Mesendoderm (in vitro differentiated cells): Measurements from ENCODE around the gene DSCAML1.

Experiments used
- DNase-seq: peaks from one replicate; pipeline ENCODE4 v3.0.0; 2013
- H2AK5ac ChIP-seq: 2 replicates; pipeline ENCODE4 v1.6.1; 2013; ENCODE audit warnings: low read length, inconsistent platforms
- H2BK120ac ChIP-seq: 2 replicates; pipeline ENCODE4 v1.6.1; 2013; ENCODE audit warnings: low read depth, mild to moderate bottlenecking, low read length, moderate library complexity, mixed read lengths
- H2BK15ac ChIP-seq: replicated peaks from 2 replicates; pipeline ENCODE4 v1.6.1; 2013; ENCODE audit warnings: low read depth, mild to moderate bottlenecking, moderate library complexity
- H2BK5ac ChIP-seq: 2 replicates; pipeline ENCODE4 v1.6.1; 2013; ENCODE audit warnings: low read length, inconsistent platforms
- H3K18ac ChIP-seq: 2 replicates; pipeline ENCODE4 v1.6.1; 2013; ENCODE audit warnings: mild to moderate bottlenecking, low read length, mixed read lengths
- H3K23ac ChIP-seq: one replicate; pipeline ENCODE4 v1.6.1; 2013; ENCODE audit warnings: low read length
- H3K27ac ChIP-seq: 2 replicates; pipeline ENCODE4 v1.5.1; 2013; ENCODE audit warnings: low read depth, mild to moderate bottlenecking, inconsistent platforms, low read length, moderate library complexity
- H3K27me3 ChIP-seq: 2 replicates; pipeline ENCODE4 v1.6.1; 2013; ENCODE audit warnings: low read length, control low read depth, mild to moderate bottlenecking, inconsistent platforms; ENCODE audit not compliant: insufficient read depth, poor library complexity
- H3K36me3 ChIP-seq: 2 replicates; pipeline ENCODE4 v1.6.1; 2013; ENCODE audit warnings: low read length, inconsistent platforms; ENCODE audit not compliant: control insufficient read depth, insufficient read depth
- H3K4ac ChIP-seq: one replicate; pipeline ENCODE4 v1.6.1; 2013; ENCODE audit warnings: low read depth, mild to moderate bottlenecking, low read length, moderate library complexity
- H3K4me1 ChIP-seq: 2 replicates; pipeline ENCODE4 v1.6.1; 2013; ENCODE audit warnings: low read depth, low read length, inconsistent platforms; ENCODE audit not compliant: control insufficient read depth
- H3K4me2 ChIP-seq: 2 replicates; pipeline ENCODE4 v1.6.1; 2013; ENCODE audit warnings: low read length
- H3K4me3 ChIP-seq: 2 replicates; pipeline ENCODE4 v1.5.1; 2013; ENCODE audit warnings: mild to moderate bottlenecking, low read length
- H3K56ac ChIP-seq: one replicate; pipeline ENCODE4 v1.6.1; 2013; ENCODE audit warnings: low read length
- H3K79me1 ChIP-seq: 2 replicates; pipeline ENCODE4 v1.6.1; 2013; ENCODE audit warnings: low read length, inconsistent platforms
- H3K79me2 ChIP-seq: 2 replicates; pipeline ENCODE4 v1.6.1; 2013; ENCODE audit warnings: mild to moderate bottlenecking, low read length; ENCODE audit not compliant: control insufficient read depth, insufficient read depth
- H3K9ac ChIP-seq: 2 replicates; pipeline ENCODE4 v1.6.1; 2013; ENCODE audit warnings: low read length, inconsistent platforms
- H4K5ac ChIP-seq: one replicate; pipeline ENCODE4 v1.6.1; 2013; ENCODE audit warnings: low read length
- H4K8ac ChIP-seq: one replicate; pipeline ENCODE4 v1.6.1; 2013; ENCODE audit warnings: low read depth, mild to moderate bottlenecking, control low read depth, low read length, moderate library complexity
- WGBS: extraction: QIAGEN DNeasy Blood & Tissue Kit; methylation state at CpG from one replicate; pipeline ENCODE4 v1.1.7; 2013; ENCODE audit warnings: low lambda C conversion rate, missing lambda C conversion rate; ENCODE audit not compliant: insufficient coverage; ENCODE audit errors: extremely low coverage; 5-methylcytosine and 5-hydroxymethylcytosine counted together

DSCAML1 gene

DNA sequence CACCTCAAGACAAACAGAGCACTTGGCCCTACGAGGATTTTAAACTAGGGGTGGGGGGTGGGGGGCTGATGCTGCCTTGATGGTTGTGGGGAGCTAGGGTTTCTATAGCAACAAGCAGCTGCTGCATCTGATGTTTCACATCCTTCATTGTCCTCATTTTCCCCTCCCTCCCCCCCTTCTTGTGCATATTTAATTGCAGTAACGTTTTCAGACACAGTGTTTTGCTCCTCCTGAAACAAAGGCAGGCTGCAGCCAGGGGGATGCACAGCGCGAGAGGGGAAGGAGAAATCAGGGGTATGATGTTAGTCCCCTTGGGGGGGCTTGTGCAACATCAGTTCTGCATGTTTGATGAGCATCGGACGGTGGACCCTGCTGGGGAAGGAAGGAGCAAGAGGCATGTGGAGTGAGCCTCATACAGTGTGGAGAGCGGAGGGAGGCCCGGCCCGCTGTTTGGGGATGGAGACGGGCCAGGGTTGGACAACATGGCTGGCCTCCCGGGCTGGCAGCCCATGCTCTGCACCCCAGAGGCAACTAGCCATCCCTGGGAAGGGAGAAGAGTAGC lies 261.1 kb downstream of the DSCAML1 start:
- Histone ChIP-seq H3K79me2 (no peaks in the 10 kb centered on the region), H3K4ac (no peak overlapping the region), H3K23ac (no peak overlapping the region), H3K18ac (no peak overlapping the region), H3K27ac (no peak overlapping the region), H2BK15ac (no peak overlapping the region), H3K79me1 (no peaks in the 10 kb centered on the region), H3K4me2 (no peak overlapping the region), H3K56ac (no peak overlapping the region), H2BK5ac (no peak overlapping the region), H2BK120ac (no peak overlapping the region), H4K5ac (no peak overlapping the region), H3K4me1 (no peaks in the 10 kb centered on the region), H3K9ac (no peak overlapping the region), H2AK5ac (no peak overlapping the region), H3K36me3 (no peaks in the 10 kb centered on the region), H3K27me3 (no peaks in the 10 kb centered on the region), H4K8ac (no peak overlapping the region), H3K4me3 (no peak overlapping the region)
- WGBS, result no CpG with 5 or more reads among the region's 11 CpGs
- no peak for DNase-seq

- no peak overlapping the region for H3K27ac ChIP-seq
- H3K4me2 ChIP-seq, result no peak overlapping the region
- no peak overlapping the region for H3K18ac ChIP-seq
- H3K4ac ChIP-seq, result no peak overlapping the region
- no peak overlapping the region for H2AK5ac ChIP-seq
- H3K79me1 ChIP-seq, result no peaks in the 10 kb centered on the region
- no peak overlapping the region for H3K23ac ChIP-seq
- H3K79me2 ChIP-seq, result no peaks in the 10 kb centered on the region
- no peak overlapping the region for H4K5ac ChIP-seq
- no peak overlapping the region for H2BK5ac ChIP-seq
- H3K4me1 ChIP-seq, result no peaks in the 10 kb centered on the region
- DNase-seq, result no peak
- no peak overlapping the region for H3K9ac ChIP-seq
- H3K36me3 ChIP-seq, result no peaks in the 10 kb centered on the region
- H4K8ac ChIP-seq, result no peak overlapping the region
- H3K27me3 ChIP-seq, result no peaks in the 10 kb centered on the region
- WGBS, result no CpG with 5 or more reads among the region's 19 CpGs
- H3K4me3 ChIP-seq, result no peak overlapping the region
- no peak overlapping the region for H2BK120ac ChIP-seq
- H2BK15ac ChIP-seq, result no peak overlapping the region
- no peak overlapping the region for H3K56ac ChIP-seq
Observed at GRCh38 chr11:117535201-117535849, 261.7 kb downstream of the DSCAML1 start.

DNA sequence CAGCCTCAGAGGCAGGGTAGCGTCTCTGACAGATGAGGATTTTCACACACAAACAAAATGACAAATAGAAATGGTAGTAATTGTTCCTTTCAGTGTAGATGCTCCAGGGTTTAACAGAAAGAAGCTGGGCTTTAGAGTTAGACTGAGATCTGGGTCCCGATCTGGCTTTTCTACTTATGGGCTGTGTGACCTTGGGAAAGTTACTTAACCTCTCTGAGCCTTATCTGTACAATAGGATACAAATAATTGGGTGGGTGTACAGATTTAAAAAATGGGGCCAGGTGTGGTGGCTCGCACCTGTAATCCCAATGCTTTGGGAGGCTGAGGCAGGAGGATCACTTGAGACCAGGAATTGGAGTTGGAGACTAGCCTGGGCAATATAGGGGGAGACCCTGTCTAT lies 264.4 kb downstream of the DSCAML1 start:
- Histone ChIP-seq H2BK120ac (no peak overlapping the region), H3K79me1 (no peaks in the 10 kb centered on the region), H3K27me3 (no peaks in the 10 kb centered on the region), H3K79me2 (no peaks in the 10 kb centered on the region), H2AK5ac (no peak overlapping the region), H3K56ac (no peak overlapping the region), H3K18ac (no peak overlapping the region), H3K23ac (no peak overlapping the region), H3K9ac (no peak overlapping the region), H2BK15ac (no peak overlapping the region), H3K36me3 (no peaks in the 10 kb centered on the region), H3K27ac (no peak overlapping the region), H4K5ac (no peak overlapping the region), H3K4me1 (no peaks in the 10 kb centered on the region), H3K4me3 (no peak overlapping the region), H2BK5ac (no peak overlapping the region), H3K4me2 (no peak overlapping the region), H3K4ac (no peak overlapping the region), H4K8ac (no peak overlapping the region)
- WGBS, result no CpG with 5 or more reads among the region's 3 CpGs
- no peak for DNase-seq

- Histone ChIP-seq H3K27me3 (no peaks in the 10 kb centered on the region), H3K23ac (no peak overlapping the region), H3K4me3 (no peak overlapping the region), H3K56ac (peak overlapping the region; percentile 2), H2BK5ac (no peak overlapping the region), H3K79me1 (no peaks in the 10 kb centered on the region), H3K27ac (no peak overlapping the region), H2AK5ac (no peak overlapping the region), H3K9ac (no peak overlapping the region), H3K4ac (no peak overlapping the region), H3K79me2 (no peaks in the 10 kb centered on the region), H3K18ac (no peak overlapping the region), H3K36me3 (no peaks in the 10 kb centered on the region), H2BK15ac (no peak overlapping the region), H3K4me2 (no peak overlapping the region), H2BK120ac (no peak overlapping the region), H3K4me1 (no peaks in the 10 kb centered on the region), H4K8ac (no peak overlapping the region), H4K5ac (no peak overlapping the region)
- no CpG with 5 or more reads among the region's 18 CpGs for WGBS
- DNase-seq, result no peak
Observed at GRCh38 chr11:117529816-117530215, 267.2 kb downstream of the DSCAML1 start.

GRCh38 chr11:117528097-117528721 lies 268.8 kb downstream of the DSCAML1 start:
- Histone ChIP-seq H3K36me3 (no peaks in the 10 kb centered on the region), H2BK5ac (no peak overlapping the region), H3K79me2 (no peaks in the 10 kb centered on the region), H3K4me2 (no peak overlapping the region), H3K27me3 (no peaks in the 10 kb centered on the region), H3K4me1 (no peaks in the 10 kb centered on the region), H3K79me1 (no peaks in the 10 kb centered on the region), H3K4me3 (no peak overlapping the region), H3K18ac (no peak overlapping the region), H2AK5ac (no peak overlapping the region), H2BK15ac (no peak overlapping the region), H4K5ac (no peak overlapping the region), H3K23ac (no peak overlapping the region), H2BK120ac (no peak overlapping the region), H3K56ac (no peak overlapping the region), H4K8ac (no peak overlapping the region), H3K27ac (no peak overlapping the region), H3K9ac (no peak overlapping the region), H3K4ac (no peak overlapping the region)
- no CpG with 5 or more reads among the region's 12 CpGs for WGBS
- no peak for DNase-seq
